OCI-LY1 (cell line): ENCODE measurements around the gene FLRT3.

Experiments
- H2AFZ ChIP-seq: fragments of 200-600 bp; sonication (generic), shearing (Covaris generic); 2 replicates; pipeline ENCODE4 v1.6.0; 2014; ENCODE audit warnings: antibody characterized with exemption, mild to moderate bottlenecking, low read length
- H3F3A ChIP-seq: fragments of 200-600 bp; sonication (generic), shearing (Covaris generic); 2 replicates; pipeline ENCODE4 v1.6.0; 2014; ENCODE audit warnings: mild to moderate bottlenecking, antibody characterized with exemption, low read length, moderate library complexity; ENCODE audit not compliant: insufficient read depth
- H3K27ac ChIP-seq: fragments of 200-600 bp; sonication (generic); 2 replicates; pipeline ENCODE4 v1.5.1; 2014; ENCODE audit warnings: low read length, mixed run types, mild to moderate bottlenecking, low read depth; ENCODE audit not compliant: poor library complexity, severe bottlenecking
- H3K27me3 ChIP-seq: fragments of 200-600 bp; sonication (generic); 2 replicates; pipeline ENCODE4 v1.6.0; 2014; ENCODE audit warnings: antibody characterized with exemption, mild to moderate bottlenecking, low read length, moderate library complexity; ENCODE audit not compliant: insufficient read depth
- H3K36me3 ChIP-seq: fragments of 200-600 bp; sonication (generic); 2 replicates; pipeline ENCODE4 v1.6.1; 2014; ENCODE audit warnings: mild to moderate bottlenecking, antibody characterized with exemption, low read length, moderate library complexity, mixed read lengths; ENCODE audit not compliant: insufficient read depth
- H3K4me1 ChIP-seq: fragments of 200-600 bp; sonication (generic); 2 replicates; pipeline ENCODE4 v1.5.1; 2014; ENCODE audit warnings: mild to moderate bottlenecking, low read length, moderate library complexity; ENCODE audit not compliant: insufficient read depth, severe bottlenecking
- H3K4me2 ChIP-seq: fragments of 200-600 bp; sonication (generic), shearing (Covaris generic); 2 replicates; pipeline ENCODE4 v1.6.1; 2014; ENCODE audit warnings: low read length
- H3K4me3 ChIP-seq: fragments of 200-600 bp; sonication (generic); 2 replicates; pipeline ENCODE4 v1.5.1; 2014; ENCODE audit warnings: low read length, low read depth, mild to moderate bottlenecking, mixed read lengths; ENCODE audit not compliant: poor library complexity, severe bottlenecking
- H3K79me2 ChIP-seq: fragments of 200-600 bp; shearing (Covaris generic); 2 replicates; pipeline ENCODE4 v1.6.1; 2016; ENCODE audit warnings: mixed run types, low read length, mixed read lengths; ENCODE audit not compliant: insufficient read depth
- H3K9ac ChIP-seq: fragments of 200-600 bp; sonication (generic), shearing (Covaris generic); 2 replicates; pipeline ENCODE4 v1.6.1; 2014; ENCODE audit warnings: mild to moderate bottlenecking, low read length, mixed read lengths
- H3K9me2 ChIP-seq: fragments of 200-600 bp; sonication (generic), shearing (Covaris generic); 2 replicates; pipeline ENCODE4 v1.6.1; 2014; ENCODE audit warnings: low read depth, mild to moderate bottlenecking, low read length, mixed read lengths
- H3K9me3 ChIP-seq: fragments of 200-600 bp; shearing (Covaris generic); 2 replicates; pipeline ENCODE4 v1.6.1; 2014; ENCODE audit warnings: low read length, mixed read lengths
- H4K20me1 ChIP-seq: fragments of 200-600 bp; sonication (generic), shearing (Covaris generic); 2 replicates; pipeline ENCODE4 v1.6.0; 2016; ENCODE audit warnings: mild to moderate bottlenecking, low read length; ENCODE audit not compliant: insufficient read depth
- EZH2 ChIP-seq: fragments of 200-600 bp; sonication (generic), shearing (Covaris generic); IDR thresholded peaks from 2 replicates; pipeline ENCODE4 v1.8.0; 2017; ENCODE audit warnings: borderline replicate concordance, mixed run types, mild to moderate bottlenecking, antibody characterized with exemption, low read length, moderate library complexity, mixed read lengths
- TF ChIP-seq, protein P1 (sequence below): fragments of 200-600 bp; sonication (generic), shearing (Covaris generic); IDR thresholded peaks from 2 replicates; pipeline ENCODE4 v1.5.1; 2017; ENCODE audit warnings: mild to moderate bottlenecking, antibody characterized with exemption, low read length, moderate library complexity, mixed read lengths

FLRT3 gene

DNA sequence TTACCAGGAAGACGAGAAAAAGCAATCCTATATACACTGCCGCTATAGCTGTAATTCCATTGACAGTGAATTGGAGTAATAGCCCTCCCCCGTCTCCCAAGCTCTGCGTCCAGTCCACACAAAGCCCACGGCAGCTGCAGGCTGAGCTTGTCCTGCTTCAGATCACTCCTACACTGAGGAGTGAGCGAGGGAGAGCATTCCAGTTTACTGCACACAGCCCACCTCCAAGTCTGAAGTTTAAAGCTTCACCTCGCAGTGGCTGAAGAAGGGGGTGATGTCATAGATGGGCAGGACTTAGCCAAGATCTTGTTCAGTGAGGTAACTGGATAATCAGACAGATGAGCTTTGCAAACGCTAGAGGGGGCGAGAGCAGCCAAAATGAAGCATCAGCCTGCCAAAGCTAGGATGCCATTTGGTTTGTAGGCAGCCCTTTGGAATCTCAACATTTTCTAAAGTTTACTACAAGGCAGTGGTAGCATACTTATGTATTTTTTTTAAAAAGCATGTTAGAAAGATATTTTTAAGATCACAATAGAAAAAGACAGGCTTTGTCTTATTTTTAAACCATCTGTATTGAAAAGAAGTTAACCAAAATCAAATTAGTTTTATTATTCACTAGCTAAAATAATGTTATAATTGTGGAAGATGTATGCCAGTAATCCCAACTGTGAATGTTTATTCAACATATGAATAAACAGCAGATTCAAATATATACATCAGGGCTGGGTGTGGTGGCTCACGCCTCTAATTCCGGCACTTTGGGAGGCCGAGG lies at the start of gene FLRT3:
Gene FLRT3 (minus strand): TSS at position 213 of the 772 bp plus-strand sequence. CDS start 10,106 bp downstream, outside the sequence.
- Histone ChIP-seq H3K4me2 (peak within 1 kb of the TSS; percentile 51; the same call in 1 of the 2 replicates), H3F3A (no peaks in the 10 kb centered on the region), H3K9me2 (no peaks in the 10 kb centered on the region), H3K4me3 (no peak within 1 kb of the TSS), H3K27ac (no peak within 1 kb of the TSS), H3K36me3 (no peaks in the 10 kb centered on the region), H3K9me3 (no peaks in the 10 kb centered on the region), H3K4me1 (no peaks in the 10 kb centered on the region), H3K79me2 (no peaks in the 10 kb centered on the region), H4K20me1 (no peaks in the 10 kb centered on the region), H3K9ac (no peak within 1 kb of the TSS), H3K27me3 (no peaks in the 10 kb centered on the region), H2AFZ (no peak within 1 kb of the TSS)
- TF ChIP-seq, protein P1, sequence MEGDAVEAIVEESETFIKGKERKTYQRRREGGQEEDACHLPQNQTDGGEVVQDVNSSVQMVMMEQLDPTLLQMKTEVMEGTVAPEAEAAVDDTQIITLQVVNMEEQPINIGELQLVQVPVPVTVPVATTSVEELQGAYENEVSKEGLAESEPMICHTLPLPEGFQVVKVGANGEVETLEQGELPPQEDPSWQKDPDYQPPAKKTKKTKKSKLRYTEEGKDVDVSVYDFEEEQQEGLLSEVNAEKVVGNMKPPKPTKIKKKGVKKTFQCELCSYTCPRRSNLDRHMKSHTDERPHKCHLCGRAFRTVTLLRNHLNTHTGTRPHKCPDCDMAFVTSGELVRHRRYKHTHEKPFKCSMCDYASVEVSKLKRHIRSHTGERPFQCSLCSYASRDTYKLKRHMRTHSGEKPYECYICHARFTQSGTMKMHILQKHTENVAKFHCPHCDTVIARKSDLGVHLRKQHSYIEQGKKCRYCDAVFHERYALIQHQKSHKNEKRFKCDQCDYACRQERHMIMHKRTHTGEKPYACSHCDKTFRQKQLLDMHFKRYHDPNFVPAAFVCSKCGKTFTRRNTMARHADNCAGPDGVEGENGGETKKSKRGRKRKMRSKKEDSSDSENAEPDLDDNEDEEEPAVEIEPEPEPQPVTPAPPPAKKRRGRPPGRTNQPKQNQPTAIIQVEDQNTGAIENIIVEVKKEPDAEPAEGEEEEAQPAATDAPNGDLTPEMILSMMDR: peak; percentile 65
- TF ChIP-seq EZH2: no peak

DNA sequence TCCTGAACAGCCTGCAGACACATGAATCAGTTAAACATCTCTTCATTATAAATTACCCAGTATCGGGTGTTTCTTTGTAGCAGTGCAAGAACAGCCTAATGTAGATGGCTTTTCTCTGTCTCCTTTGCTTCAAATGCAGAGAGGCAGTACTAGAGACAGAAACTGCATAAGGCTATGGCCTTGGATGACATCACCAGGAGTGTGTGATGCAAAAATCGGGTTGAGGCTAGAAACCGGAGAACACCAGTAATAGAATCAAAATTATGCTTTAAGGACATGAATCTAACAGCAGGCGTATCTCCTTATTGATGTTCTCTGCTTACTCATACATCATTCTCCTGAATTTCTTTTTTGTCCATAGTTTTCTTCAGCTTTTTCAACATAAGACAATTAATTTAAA lies 49.3 kb upstream of the FLRT3 start:
- H3K36me3 ChIP-seq: no peaks in the 10 kb centered on the region
- H3K27me3 ChIP-seq: no peaks in the 10 kb centered on the region
- no peak overlapping the region for H3K9ac ChIP-seq
- H3K27ac ChIP-seq: no peak overlapping the region
- H3K79me2 ChIP-seq: no peaks in the 10 kb centered on the region
- H3K9me3 ChIP-seq: no peaks in the 10 kb centered on the region
- no peaks in the 10 kb centered on the region for H3K4me1 ChIP-seq
- H3K4me2 ChIP-seq: no peak overlapping the region
- no peak overlapping the region for H2AFZ ChIP-seq
- no peaks in the 10 kb centered on the region for H3F3A ChIP-seq
- TF ChIP-seq, protein P1: no peak
- TF ChIP-seq EZH2: no peak
- H3K4me3 ChIP-seq: no peak overlapping the region
- H3K9me2 ChIP-seq: no peaks in the 10 kb centered on the region
- H4K20me1 ChIP-seq: no peaks in the 10 kb centered on the region

DNA sequence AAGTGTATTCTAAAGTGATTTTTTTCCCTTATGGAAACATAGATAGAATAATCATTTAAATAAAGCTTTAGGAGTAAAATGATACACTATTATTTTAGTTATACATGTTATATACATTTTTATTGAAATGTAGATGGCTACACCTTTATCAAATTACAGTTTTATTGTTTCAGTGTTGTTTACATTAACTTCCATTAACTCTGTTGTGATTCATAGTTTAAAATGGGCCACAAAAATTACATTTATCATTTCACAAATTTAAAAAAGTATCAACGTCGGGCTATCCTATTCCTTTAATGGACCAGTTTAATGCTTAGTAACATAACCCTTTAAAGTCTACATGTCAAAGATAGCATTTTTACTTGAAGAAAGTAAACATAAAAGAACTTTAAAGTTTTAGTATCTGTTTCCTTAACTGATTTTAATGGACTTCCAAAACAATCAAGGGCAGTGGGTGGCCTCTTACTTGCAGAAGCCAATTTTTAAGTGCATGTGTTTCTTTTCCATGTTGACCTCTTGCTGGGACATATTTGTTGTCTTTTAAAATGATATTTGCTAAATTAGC lies 47.8 kb upstream of the FLRT3 start:
- H3K4me1 ChIP-seq: no peaks in the 10 kb centered on the region
- H3K27ac ChIP-seq: no peak overlapping the region
- H3F3A ChIP-seq: no peaks in the 10 kb centered on the region
- no peaks in the 10 kb centered on the region for H3K27me3 ChIP-seq
- H3K4me2 ChIP-seq: no peak overlapping the region
- H3K36me3 ChIP-seq: no peaks in the 10 kb centered on the region
- H3K4me3 ChIP-seq: no peak overlapping the region
- H4K20me1 ChIP-seq: no peaks in the 10 kb centered on the region
- H3K9me2 ChIP-seq: no peaks in the 10 kb centered on the region
- H3K9me3 ChIP-seq: no peaks in the 10 kb centered on the region
- H3K9ac ChIP-seq: no peak overlapping the region
- H3K79me2 ChIP-seq: no peaks in the 10 kb centered on the region
- TF ChIP-seq, protein P1: no peak
- no peak for TF ChIP-seq EZH2
- H2AFZ ChIP-seq: no peak overlapping the region
